GM10847 (cell line): ENCODE data around the gene MBD3L2B.

Source experiments
- POLR2A ChIP-seq: IDR thresholded peaks from 2 replicates; pipeline ENCODE4 v1.6.1; 2011; ENCODE audit not compliant: insufficient read length; ENCODE audit errors: extremely low read depth

MBD3L2B gene

DNA sequence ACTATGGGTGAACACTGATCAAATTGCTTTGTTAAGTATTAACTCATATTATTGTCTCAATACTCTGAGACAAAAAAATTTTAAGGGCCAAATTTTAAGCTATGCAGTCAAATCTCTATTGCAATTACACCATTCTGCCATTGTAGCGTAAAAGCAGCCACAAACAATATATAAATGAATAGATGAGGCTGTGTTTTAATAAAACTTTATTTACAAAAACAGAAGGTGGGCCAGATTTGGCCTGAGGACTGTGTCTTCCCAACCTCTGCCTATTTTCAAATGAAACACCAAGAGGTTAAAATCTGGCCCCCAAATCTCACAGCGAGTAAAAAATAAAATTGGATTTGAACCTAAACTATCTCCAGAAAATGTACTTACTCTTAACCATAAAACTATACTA is 51.7 kb downstream of the MBD3L2B start:
- no peak for TF ChIP-seq POLR2A
